Measurements from ENCODE around the gene ISM2.
"Not testable (repeated sequence)": the region's sequence is repeated elsewhere in the genome, so short reads cannot be mapped to it uniquely, and the experiment has no call there.

The ISM2 gene

GRCh38 chr14:77498120-77498979 lies at the start of gene ISM2:
Gene ISM2 (minus strand): TSS chr14:77498816. CDS start chr14:77498793, 23 bp downstream.
- ChIA-PET CTCF (interaction anchor here (0.6 to 1.6 kb wide), 3 partner anchors 9 to 40 kb away, joined by 3 read pairs; no protein-coding TSS in a partner anchor), POLR2A (interaction anchor here (1.2 kb wide), 1 partner anchor 39 kb away, joined by 4 read pairs; no protein-coding TSS in a partner anchor)
- TF ChIP-seq CTCF (IDR thresholded peaks at IDR 0.05; ENCODE audit: control extremely low read depth, extremely low read depth, low read depth, missing control alignments): peak; percentile 2
- DNase-seq (ENCODE audit: extremely low spot score): peak; percentile 76

GRCh38 chr14:77547512-77548180 lies 49.0 kb upstream of the ISM2 start:
- DNase-seq (ENCODE audit: extremely low spot score): no peak
- POLR2A ChIA-PET: no interaction called here
- CTCF ChIA-PET: interaction anchor here (0.9 to 1.0 kb wide), 2 partner anchors 8 to 10 kb away, joined by 3 read pairs; no protein-coding TSS in a partner anchor
- TF ChIP-seq CTCF (IDR thresholded peaks at IDR 0.05; ENCODE audit: control extremely low read depth, extremely low read depth, low read depth, missing control alignments): no peak

GRCh38 chr14:77545171-77545570 lies 46.6 kb upstream of the ISM2 start:
- POLR2A ChIA-PET; DNase-seq (ENCODE audit: extremely low spot score): not testable (repeated sequence)
- CTCF ChIA-PET: interaction anchor here (0.9 to 1.9 kb wide), 4 partner anchors 17 to 244 kb away, joined by 3 to 8 read pairs (median 3); no protein-coding TSS in a partner anchor

GRCh38 chr14:77544571-77544970 lies 46.0 kb upstream of the ISM2 start:
- DNase-seq (ENCODE audit: extremely low spot score): no peak
- POLR2A ChIA-PET: no interaction called here
- no peak for TF ChIP-seq CTCF (IDR thresholded peaks at IDR 0.05; ENCODE audit: control extremely low read depth, extremely low read depth, low read depth, missing control alignments)
- CTCF ChIA-PET: no interaction called here

GRCh38 chr14:77543637-77544334 lies 45.2 kb upstream of the ISM2 start:
- no peak for DNase-seq (ENCODE audit: extremely low spot score)
- POLR2A ChIA-PET: no interaction called here
- TF ChIP-seq CTCF (IDR thresholded peaks at IDR 0.05; ENCODE audit: control extremely low read depth, extremely low read depth, low read depth, missing control alignments): no peak
- CTCF ChIA-PET: interaction anchor here (2.6 kb wide), 1 partner anchor 8 kb away, joined by 13 read pairs; no protein-coding TSS in a partner anchor

GRCh38 chr14:77543240-77543551 lies 44.6 kb upstream of the ISM2 start:
- TF ChIP-seq CTCF (IDR thresholded peaks at IDR 0.05; ENCODE audit: control extremely low read depth, extremely low read depth, low read depth, missing control alignments): no peak
- DNase-seq (ENCODE audit: extremely low spot score): no peak
- POLR2A ChIA-PET: no interaction called here
- CTCF ChIA-PET: interaction anchor here (0.9 to 2.6 kb wide), 3 partner anchors 8 to 84 kb away, joined by 3 to 13 read pairs (median 3); no protein-coding TSS in a partner anchor
